Ovary (tissue), 3 donors: ENCODE measurements around the gene C1QTNF6.

Source experiments
- CTCF ChIP-seq, 3 donors: fragments of 450-650 bp in 2 of 3; fragments of 200-600 bp in 1 of 3; IDR thresholded peaks; one replicate each; pipeline versions ENCODE4 v1.5.1 to v1.8.0; 2016 to 2022; ENCODE audit warnings: antibody characterized with exemption in 3 of 3, mild to moderate bottlenecking in 1 of 3
- EP300 ChIP-seq: sonication (generic); formaldehyde crosslinking; IDR thresholded peaks from one replicate; pipeline ENCODE4 v1.6.1; 2017; ENCODE audit warnings: antibody characterized with exemption
- POLR2A ChIP-seq: fragments of 450-650 bp; IDR thresholded peaks from one replicate; pipeline ENCODE4 v1.6.1; 2017; ENCODE audit warnings: antibody characterized with exemption, mild to moderate bottlenecking, moderate library complexity
- donor health status: DM: no; HTN: no; CAD: no.

DNA sequence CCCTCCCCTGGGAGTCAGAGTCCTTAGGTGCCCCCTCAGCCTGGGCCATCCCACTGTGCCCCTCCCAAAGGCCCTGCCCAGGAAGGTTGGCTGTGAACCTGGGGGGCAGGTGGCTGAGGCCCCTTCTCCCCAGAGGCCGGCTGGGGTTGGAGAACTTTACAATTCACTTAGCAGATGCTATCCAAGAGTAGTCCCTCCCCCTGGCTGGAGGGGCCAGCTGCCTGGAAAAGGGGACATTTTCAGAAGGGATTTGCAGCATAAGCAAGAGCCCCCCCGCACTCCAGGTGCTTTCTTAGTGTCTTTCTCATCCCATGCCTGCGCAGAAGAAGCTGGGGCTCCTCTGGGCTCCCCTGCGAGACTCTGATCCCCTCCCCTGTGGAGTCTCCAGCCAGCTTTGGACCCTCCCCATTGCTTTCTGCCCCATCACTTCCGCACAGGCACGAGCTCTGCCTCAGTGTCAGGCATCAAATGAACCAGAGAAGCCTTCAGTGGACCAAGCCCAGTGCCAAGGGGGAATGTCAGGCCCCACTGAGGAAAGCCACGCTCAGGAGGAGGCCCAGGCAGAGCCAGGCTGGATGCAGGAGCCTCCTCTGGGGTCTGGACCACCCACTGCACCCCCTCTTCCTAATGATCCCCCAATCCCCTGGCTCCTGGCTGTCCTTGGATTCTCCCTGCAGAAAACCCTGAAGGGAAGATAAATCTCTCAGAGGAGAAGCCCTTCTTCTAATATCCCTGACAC, 20.5 kb upstream of the C1QTNF6 start:
- no peak for TF ChIP-seq CTCF (IDR thresholded peaks at IDR 0.05)
- no peak for TF ChIP-seq POLR2A
- no peak for TF ChIP-seq EP300
